Keratinocyte (primary cell): ENCODE measurements around the gene RPS8.

ENCODE experiments used
- CTCF ChIP-seq, 3 experiments: IDR thresholded peaks in 1 of 3; conservative IDR thresholded peaks in 1 of 3; optimal IDR thresholded peaks in 1 of 3; 2 replicates in 2 of 3; 3 replicates in 1 of 3; pipeline versions ENCODE3 to v1.5.1; 2011; ENCODE audit warnings: low read length in 3 of 3, mild to moderate bottlenecking in 3 of 3, moderate library complexity in 2 of 3, control low read depth in 1 of 3, inconsistent platforms in 1 of 3; ENCODE audit not compliant: insufficient read depth in 2 of 3; ENCODE audit errors: extremely low read depth in 1 of 3
- EZH2 ChIP-seq: IDR thresholded peaks from one replicate; pipeline ENCODE4 v1.6.1; 2012; ENCODE audit warnings: inconsistent platforms, mild to moderate bottlenecking, low read length, moderate library complexity

DNA sequence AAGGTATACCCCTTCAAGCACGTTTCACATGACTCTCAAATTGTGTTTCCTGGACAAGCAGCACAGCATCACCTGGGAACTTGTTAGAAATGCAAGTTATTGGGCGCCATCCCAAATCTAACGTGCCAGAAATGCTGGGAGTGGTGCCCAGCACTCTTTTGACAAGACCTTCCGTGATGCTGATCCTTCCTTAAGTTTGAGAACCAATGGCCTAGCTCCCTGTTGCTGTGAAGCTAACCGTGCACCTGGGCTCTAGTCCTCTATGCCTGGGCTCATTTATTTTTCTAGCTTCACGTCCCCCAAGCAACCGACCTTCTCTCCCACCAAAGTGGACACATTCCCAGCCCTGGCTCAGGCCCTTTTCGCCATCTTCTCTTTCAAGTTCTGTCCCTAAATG is 8.4 kb downstream of the RPS8 start:
- TF ChIP-seq CTCF (optimal IDR thresholded peaks at IDR 0.05 in 1 of 3, IDR thresholded peaks at IDR 0.05 in 1 of 3, conservative IDR thresholded peaks at IDR 0.05 in 1 of 3; ENCODE audit: extremely low read depth in 1 of 3, insufficient read depth in 2 of 3, low read length in 3 of 3) (no peak), EZH2 (no peak)
